Smooth muscle cell (in vitro differentiated cells): ENCODE measurements around the gene THEM4. TPM values are rescaled to one million over a fixed set of nuclear protein-coding genes. Genes with fewer than 3 reads are reported as not detected.

ENCODE experiments used
- DNase-seq: peaks from one replicate; lab custom pipeline; 2025; ENCODE audit not compliant: unreplicated experiment; lab: John Stamatoyannopoulos, UW
- H2AFZ ChIP-seq: fragments of 200-600 bp; sonication (generic); 2 replicates; pipeline ENCODE4 v1.6.0; 2016; ENCODE audit warnings: antibody characterized with exemption, low read depth, mild to moderate bottlenecking
- H3F3A ChIP-seq: fragments of 200-600 bp; sonication (generic); 2 replicates; pipeline ENCODE4 v1.6.0; 2017; ENCODE audit warnings: antibody characterized with exemption, low read depth
- H3K27ac ChIP-seq: fragments of 200-600 bp; sonication (generic); 2 replicates; pipeline ENCODE4 v1.5.1; 2016; ENCODE audit warnings: low read depth, mild to moderate bottlenecking
- H3K27me3 ChIP-seq: fragments of 200-600 bp; sonication (generic); 2 replicates; pipeline ENCODE4 v1.6.1; 2016; ENCODE audit warnings: low read depth, mild to moderate bottlenecking
- H3K36me3 ChIP-seq: fragments of 200-600 bp; sonication (generic); 2 replicates; pipeline ENCODE4 v1.5.1; 2016; ENCODE audit warnings: low read depth
- H3K4me1 ChIP-seq: fragments of 200-600 bp; sonication (generic); 2 replicates; pipeline ENCODE4 v1.5.1; 2016; ENCODE audit warnings: low read depth
- H3K4me2 ChIP-seq: fragments of 200-600 bp; sonication (generic); 2 replicates; pipeline ENCODE4 v1.6.0; 2016; ENCODE audit warnings: mild to moderate bottlenecking
- H3K4me3 ChIP-seq: fragments of 200-600 bp; sonication (generic); 2 replicates; pipeline ENCODE4 v1.5.1; 2016; ENCODE audit warnings: mild to moderate bottlenecking
- H3K79me2 ChIP-seq: fragments of 200-600 bp; sonication (generic); 2 replicates; pipeline ENCODE4 v1.6.0; 2016; ENCODE audit warnings: low read depth, mild to moderate bottlenecking
- H3K9ac ChIP-seq: fragments of 200-600 bp; sonication (generic); 2 replicates; pipeline ENCODE4 v1.6.0; 2016; ENCODE audit warnings: low read depth
- H3K9me3 ChIP-seq: fragments of 200-600 bp; sonication (generic); replicated peaks from 2 replicates; pipeline ENCODE4 v1.5.1; 2016; ENCODE audit warnings: low read depth
- H4K20me1 ChIP-seq: fragments of 200-600 bp; sonication (generic); 2 replicates; pipeline ENCODE4 v1.6.0; 2016; ENCODE audit warnings: low read depth
- WGBS: methylation state at CpG from one replicate; pipeline ENCODE4 v1.1.7; 2016; ENCODE audit warnings: low lambda C conversion rate; 5-methylcytosine and 5-hydroxymethylcytosine counted together
- polyA plus RNA-seq: library from polyadenylated mRNA; unstranded; fragments of >200 nt; fragmentation: Nextera tagmentation; extraction: Ambion mirVana; gene quantifications from 2 replicates; pipeline ENCODE4 v1.2.1, GENCODE V29; 2016
- total RNA-seq: library from RNA; depleted of rRNA; stranded (reverse); fragments of >200 nt; gene quantifications from 2 replicates; pipeline ENCODE4 v1.2.3, GENCODE V29; 2014
- TF ChIP-seq, protein P1 (sequence below): fragments of 200-600 bp; sonication (generic); IDR thresholded peaks from 2 replicates; pipeline ENCODE4 v1.5.1; 2017; ENCODE audit warnings: borderline replicate concordance, mild to moderate bottlenecking, antibody characterized with exemption; ENCODE audit not compliant: insufficient read depth, poor library complexity, severe bottlenecking

The THEM4 gene
- total and polyA plus RNA-seq, 2 experiments from 2014 or later: 14.4 to 15.9 TPM

DNA sequence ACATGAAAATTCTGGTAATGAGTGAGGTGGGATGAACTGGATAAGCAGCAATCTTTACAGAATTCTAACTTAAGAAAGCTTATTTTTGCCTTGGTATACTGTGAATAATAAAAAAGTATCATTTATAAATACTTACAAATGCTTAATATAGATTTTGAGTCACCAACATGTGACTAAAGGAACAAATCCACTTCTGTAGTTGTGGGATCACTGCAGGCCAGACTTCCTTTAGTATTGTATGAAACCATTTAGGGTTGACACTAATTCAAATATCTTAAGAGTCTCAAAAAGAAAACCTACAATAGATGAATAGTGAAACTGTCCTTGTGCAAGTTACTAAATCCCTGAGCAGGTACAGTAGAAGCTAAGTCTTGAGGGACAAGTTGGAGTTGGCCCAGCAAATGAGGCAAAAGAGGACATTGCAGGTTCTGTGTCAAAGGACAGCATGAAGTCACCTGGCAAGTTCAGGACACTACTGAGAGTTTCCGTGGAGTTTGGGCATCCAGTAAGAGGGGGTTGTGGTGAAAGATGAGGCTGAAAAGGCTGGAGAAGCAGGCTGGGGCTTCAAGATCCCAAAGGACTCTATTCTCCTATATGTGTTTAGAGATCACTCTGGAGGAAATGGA is 5.9 kb upstream of the THEM4 start:
- Histone ChIP-seq H3K79me2 (no peaks in the 10 kb centered on the region), H4K20me1 (no peaks in the 10 kb centered on the region), H3K4me1 (no peaks in the 10 kb centered on the region), H3K9me3 (no peaks in the 10 kb centered on the region), H2AFZ (no peak overlapping the region), H3F3A (no peaks in the 10 kb centered on the region), H3K4me2 (no peak overlapping the region), H3K4me3 (no peak overlapping the region), H3K27ac (no peak overlapping the region), H3K27me3 (no peaks in the 10 kb centered on the region), H3K9ac (no peak overlapping the region), H3K36me3 (no peaks in the 10 kb centered on the region)
- TF ChIP-seq, protein P1, sequence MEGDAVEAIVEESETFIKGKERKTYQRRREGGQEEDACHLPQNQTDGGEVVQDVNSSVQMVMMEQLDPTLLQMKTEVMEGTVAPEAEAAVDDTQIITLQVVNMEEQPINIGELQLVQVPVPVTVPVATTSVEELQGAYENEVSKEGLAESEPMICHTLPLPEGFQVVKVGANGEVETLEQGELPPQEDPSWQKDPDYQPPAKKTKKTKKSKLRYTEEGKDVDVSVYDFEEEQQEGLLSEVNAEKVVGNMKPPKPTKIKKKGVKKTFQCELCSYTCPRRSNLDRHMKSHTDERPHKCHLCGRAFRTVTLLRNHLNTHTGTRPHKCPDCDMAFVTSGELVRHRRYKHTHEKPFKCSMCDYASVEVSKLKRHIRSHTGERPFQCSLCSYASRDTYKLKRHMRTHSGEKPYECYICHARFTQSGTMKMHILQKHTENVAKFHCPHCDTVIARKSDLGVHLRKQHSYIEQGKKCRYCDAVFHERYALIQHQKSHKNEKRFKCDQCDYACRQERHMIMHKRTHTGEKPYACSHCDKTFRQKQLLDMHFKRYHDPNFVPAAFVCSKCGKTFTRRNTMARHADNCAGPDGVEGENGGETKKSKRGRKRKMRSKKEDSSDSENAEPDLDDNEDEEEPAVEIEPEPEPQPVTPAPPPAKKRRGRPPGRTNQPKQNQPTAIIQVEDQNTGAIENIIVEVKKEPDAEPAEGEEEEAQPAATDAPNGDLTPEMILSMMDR: no peak
- 50% methylated on average over 1 of the region's 1 CpG for WGBS
- DNase-seq: no peak

DNA sequence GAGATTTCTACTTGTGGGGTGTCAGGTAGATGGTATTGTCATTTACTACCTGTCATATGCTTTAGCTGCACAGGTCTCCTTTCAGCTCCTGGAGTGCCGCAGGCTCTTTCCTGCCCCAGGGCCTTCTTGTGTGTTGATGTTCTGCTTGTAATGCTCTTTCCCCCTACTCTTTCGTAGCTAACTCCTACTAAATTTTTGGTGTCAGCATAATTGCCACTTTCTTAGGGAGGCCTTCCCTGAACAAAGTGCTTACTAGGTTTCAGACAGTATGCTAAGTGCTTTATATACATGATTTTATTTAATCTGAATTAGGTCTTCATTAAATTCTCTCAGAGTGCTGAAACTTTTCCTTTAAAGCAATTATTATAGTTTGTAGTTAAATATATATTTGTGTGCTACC is 4.8 kb upstream of the THEM4 start:
- no peaks in the 10 kb centered on the region for H3K27me3 ChIP-seq
- 70% methylated on average over 2 of the region's 2 CpGs for WGBS
- H3K9ac ChIP-seq: no peak overlapping the region
- H3K4me2 ChIP-seq: no peak overlapping the region
- H2AFZ ChIP-seq: no peak overlapping the region
- no peaks in the 10 kb centered on the region for H3K36me3 ChIP-seq
- TF ChIP-seq, protein P1: no peak
- H3F3A ChIP-seq: no peaks in the 10 kb centered on the region
- no peak overlapping the region for H3K4me3 ChIP-seq
- H3K27ac ChIP-seq: no peak overlapping the region
- H3K79me2 ChIP-seq: no peaks in the 10 kb centered on the region
- H3K4me1 ChIP-seq: no peaks in the 10 kb centered on the region
- H3K9me3 ChIP-seq: no peaks in the 10 kb centered on the region
- H4K20me1 ChIP-seq: no peaks in the 10 kb centered on the region
- DNase-seq: no peak

DNA sequence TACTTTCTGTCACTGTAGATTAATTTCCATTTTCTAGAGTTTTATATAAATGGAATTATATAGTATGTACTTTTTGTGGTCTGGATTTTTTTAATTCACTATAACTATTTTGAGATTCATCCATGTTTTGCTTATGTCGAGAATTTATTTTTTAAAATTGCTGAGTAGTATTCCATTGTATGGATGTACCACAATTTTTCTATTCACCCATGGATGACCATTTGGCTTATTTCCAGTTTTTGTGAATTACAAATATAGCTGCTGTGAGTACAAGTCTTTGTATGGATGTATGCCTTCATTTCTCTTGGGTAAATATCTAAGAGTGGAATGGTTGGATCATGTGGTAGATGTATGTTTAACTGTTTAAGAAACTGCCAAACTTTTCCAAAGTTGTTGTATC is 3.7 kb upstream of the THEM4 start:
- Histone ChIP-seq H4K20me1 (no peaks in the 10 kb centered on the region), H3K79me2 (peaks cover 7% of the 10 kb centered on the region), H3K36me3 (no peaks in the 10 kb centered on the region), H3K4me3 (no peak overlapping the region), H3K9ac (no peak overlapping the region), H2AFZ (no peak overlapping the region), H3K9me3 (no peaks in the 10 kb centered on the region), H3K4me1 (peaks cover 7% of the 10 kb centered on the region), H3K27me3 (no peaks in the 10 kb centered on the region), H3F3A (no peaks in the 10 kb centered on the region), H3K4me2 (no peak overlapping the region), H3K27ac (no peak overlapping the region)
- no peak for DNase-seq
- TF ChIP-seq, protein P1: no peak
- WGBS: 97% methylated on average over 1 of the region's 1 CpG

DNA sequence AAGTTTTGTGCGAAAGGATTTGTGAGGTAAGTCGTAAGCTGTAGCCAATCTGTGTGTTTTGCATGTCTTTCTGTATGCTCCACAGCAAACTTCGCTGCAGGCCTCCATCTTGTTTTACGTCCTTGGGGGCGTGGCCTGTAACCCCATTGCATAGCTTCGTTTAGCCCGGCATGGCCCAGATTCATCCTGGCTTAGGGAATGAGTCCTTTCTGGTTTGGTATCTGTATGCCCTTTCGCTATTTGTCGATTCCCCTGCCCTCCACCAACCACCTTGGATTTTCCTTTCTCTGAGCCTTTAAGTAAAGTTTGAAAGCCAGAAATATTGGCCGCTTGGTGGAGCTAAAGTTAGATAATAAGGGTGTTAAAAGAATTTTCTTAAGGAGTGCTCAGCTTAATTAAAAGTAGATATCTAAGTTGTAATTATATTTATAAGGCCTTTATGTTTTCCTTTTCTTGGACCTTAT is 1.1 kb downstream of the THEM4 start:
- TF ChIP-seq, protein P1: no peak
- no peak for DNase-seq
- Histone ChIP-seq H2AFZ (no peak overlapping the region), H3F3A (no peaks in the 10 kb centered on the region), H3K9me3 (no peaks in the 10 kb centered on the region), H4K20me1 (no peaks in the 10 kb centered on the region), H3K27me3 (no peaks in the 10 kb centered on the region), H3K79me2 (peaks cover 25% of the 10 kb centered on the region), H3K4me2 (peak overlapping the region; percentile 90), H3K27ac (peak overlapping the region; percentile 74), H3K4me1 (peaks cover 7% of the 10 kb centered on the region), H3K36me3 (no peaks in the 10 kb centered on the region), H3K9ac (peak overlapping the region; percentile 83), H3K4me3 (peak overlapping the region; percentile 70)
- WGBS: 76% methylated on average over 10 of the region's 10 CpGs
